ENCODE results near the gene NFE2. TPM values are rescaled to one million over a fixed set of nuclear protein-coding genes. Genes with fewer than 3 reads are reported as not detected.

NFE2 gene
- total and polyA plus RNA-seq, 2 of the 8 experiments (the other 6 are each of a cell fraction or from before 2014, with no cell fraction given): 2.0 to 6.1 TPM

DNA sequence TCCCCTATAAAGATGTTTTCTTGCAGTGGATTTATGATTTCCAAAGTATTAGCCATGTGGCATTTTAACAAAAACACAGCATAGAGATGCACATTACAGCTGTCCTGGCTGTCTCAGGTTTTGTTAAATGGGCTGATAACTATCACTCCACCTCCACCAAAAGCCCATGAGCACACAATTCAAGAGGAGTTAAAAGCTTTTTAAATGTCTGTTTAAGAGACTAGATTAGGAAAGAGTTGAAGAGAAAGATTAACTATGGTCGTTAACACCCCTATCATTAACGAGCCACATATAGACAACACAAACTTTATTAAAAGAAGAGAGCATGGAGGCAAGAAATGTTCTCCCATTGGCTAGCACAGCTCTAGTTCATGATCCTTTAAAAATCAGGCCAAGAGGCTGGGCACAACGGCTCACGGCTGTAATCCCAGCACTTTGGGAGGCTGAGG lies 35.4 kb downstream of the NFE2 start (continued):
- TF ChIP-seq, protein P1, sequence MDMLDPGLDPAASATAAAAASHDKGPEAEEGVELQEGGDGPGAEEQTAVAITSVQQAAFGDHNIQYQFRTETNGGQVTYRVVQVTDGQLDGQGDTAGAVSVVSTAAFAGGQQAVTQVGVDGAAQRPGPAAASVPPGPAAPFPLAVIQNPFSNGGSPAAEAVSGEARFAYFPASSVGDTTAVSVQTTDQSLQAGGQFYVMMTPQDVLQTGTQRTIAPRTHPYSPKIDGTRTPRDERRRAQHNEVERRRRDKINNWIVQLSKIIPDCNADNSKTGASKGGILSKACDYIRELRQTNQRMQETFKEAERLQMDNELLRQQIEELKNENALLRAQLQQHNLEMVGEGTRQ (IDR thresholded peaks at IDR 0.05; ENCODE audit: low read length): no peak
- TF ChIP-seq ZNF274 (IDR thresholded peaks at IDR 0.05; ENCODE audit: borderline replicate concordance, extremely low read depth, low read length) (no peak), TAF7 (optimal IDR thresholded peaks at IDR 0.05; ENCODE audit: borderline replicate concordance, low read depth, low read length) (no peak), CBX8 (IDR thresholded peaks at IDR 0.05; ENCODE audit: borderline replicate concordance, low read depth, low read length) (no peak), MAFK (IDR thresholded peaks at IDR 0.05; ENCODE audit: low read depth, low read length) (no peak)
- TF ChIP-seq, protein P2, sequence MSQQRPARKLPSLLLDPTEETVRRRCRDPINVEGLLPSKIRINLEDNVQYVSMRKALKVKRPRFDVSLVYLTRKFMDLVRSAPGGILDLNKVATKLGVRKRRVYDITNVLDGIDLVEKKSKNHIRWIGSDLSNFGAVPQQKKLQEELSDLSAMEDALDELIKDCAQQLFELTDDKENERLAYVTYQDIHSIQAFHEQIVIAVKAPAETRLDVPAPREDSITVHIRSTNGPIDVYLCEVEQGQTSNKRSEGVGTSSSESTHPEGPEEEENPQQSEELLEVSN (IDR thresholded peaks at IDR 0.05): no peak

Measured in H1 (cell line).